GM12864 (cell line): ENCODE results near the gene PNLDC1.

Experiments
- DNase-seq: peaks from one replicate; pipeline ENCODE4 v3.0.0-alpha.2; 2011; ENCODE audit warnings: low read depth
- H3K4me3 ChIP-seq: 2 replicates; pipeline ENCODE4 v1.5.1; 2011; ENCODE audit warnings: mild to moderate bottlenecking, low read depth, low read length, control low read depth
- CTCF ChIP-seq: IDR thresholded peaks from 2 replicates; pipeline ENCODE4 v1.5.1; 2011; ENCODE audit warnings: low read depth, mild to moderate bottlenecking, moderate library complexity, low read length, control low read depth, inconsistent platforms; ENCODE audit errors: missing control alignments

Gene PNLDC1

GRCh38 chr6:159766906-159767305 is 33.2 kb upstream of the PNLDC1 start:
- DNase-seq = no peak
- H3K4me3 ChIP-seq = no peak overlapping the region
- no peak for TF ChIP-seq CTCF

GRCh38 chr6:159769470-159769869 is 30.6 kb upstream of the PNLDC1 start:
- H3K4me3 ChIP-seq = no peak overlapping the region
- DNase-seq = no peak
- no peak for TF ChIP-seq CTCF

GRCh38 chr6:159772196-159772595 is 27.9 kb upstream of the PNLDC1 start:
- TF ChIP-seq CTCF = no peak
- no peak overlapping the region for H3K4me3 ChIP-seq
- DNase-seq = no peak

- no peak for DNase-seq
- TF ChIP-seq CTCF = no peak
- H3K4me3 ChIP-seq = no peak overlapping the region
These were observed 22.7 kb upstream of the PNLDC1 start for GRCh38 chr6:159777240-159777904.

- no peak for TF ChIP-seq CTCF
- no peak for DNase-seq
- no peak overlapping the region for H3K4me3 ChIP-seq
These were observed 21.9 kb upstream of the PNLDC1 start for GRCh38 chr6:159778131-159778530.

- no peak overlapping the region for H3K4me3 ChIP-seq
- DNase-seq = no peak
- no peak for TF ChIP-seq CTCF
These were observed 21.5 kb upstream of the PNLDC1 start for GRCh38 chr6:159778542-159779103.

GRCh38 chr6:159788276-159788675 is 11.8 kb upstream of the PNLDC1 start:
- DNase-seq = no peak
- TF ChIP-seq CTCF = no peak
- H3K4me3 ChIP-seq = peak overlapping the region; percentile 72
